DMS79 (cell line): ENCODE data around the gene NR2E1.

Experiments used
- DNase-seq: peaks from one replicate; lab custom pipeline; 2025; lab: John Stamatoyannopoulos, UW

The NR2E1 gene

GRCh38 chr6:108165714-108166663, at the start of gene NR2E1:
Gene NR2E1, plus strand, starts transcription at chr6:108166022. Its CDS starts 744 bp downstream, at chr6:108166766.
- no peak for DNase-seq

- DNase-seq: no peak
Observed at GRCh38 chr6:108116546-108117426, 49.0 kb upstream of the NR2E1 start.

GRCh38 chr6:108117427-108118358, 48.1 kb upstream of the NR2E1 start:
- DNase-seq: no peak

GRCh38 chr6:108118359-108118724, 47.5 kb upstream of the NR2E1 start:
- DNase-seq: no peak

- no peak for DNase-seq
Observed at GRCh38 chr6:108118810-108119768, 46.7 kb upstream of the NR2E1 start.

GRCh38 chr6:108119769-108120141, 46.1 kb upstream of the NR2E1 start:
- DNase-seq: no peak

- DNase-seq: no peak
Observed at GRCh38 chr6:108120311-108120710, 45.5 kb upstream of the NR2E1 start.

GRCh38 chr6:108121612-108122011, 44.2 kb upstream of the NR2E1 start:
- DNase-seq: no peak

- DNase-seq: no peak
Observed at GRCh38 chr6:108123481-108123929, 42.3 kb upstream of the NR2E1 start.

GRCh38 chr6:108123946-108124345, 41.9 kb upstream of the NR2E1 start:
- no peak for DNase-seq

- DNase-seq: no peak
Observed at GRCh38 chr6:108127056-108127455, 38.8 kb upstream of the NR2E1 start.

GRCh38 chr6:108127826-108128225, 38.0 kb upstream of the NR2E1 start:
- DNase-seq: no peak

- DNase-seq: no peak
Observed at GRCh38 chr6:108130262-108130661, 35.6 kb upstream of the NR2E1 start.

- no peak for DNase-seq
Observed at GRCh38 chr6:108132863-108133262, 33.0 kb upstream of the NR2E1 start.

GRCh38 chr6:108133594-108134179, 32.1 kb upstream of the NR2E1 start:
- DNase-seq: peak; percentile 23

- DNase-seq: no peak
Observed at GRCh38 chr6:108134213-108134970, 31.4 kb upstream of the NR2E1 start.

GRCh38 chr6:108142240-108142639, 23.6 kb upstream of the NR2E1 start:
- no peak for DNase-seq

- no peak for DNase-seq
Observed at GRCh38 chr6:108145639-108146038, 20.2 kb upstream of the NR2E1 start.

- DNase-seq: no peak
Observed at GRCh38 chr6:108152446-108152845, 13.4 kb upstream of the NR2E1 start.
